LoVo (cell line): ENCODE data around the gene ZNF764.
"Not testable (repeated sequence)": the region's sequence is repeated elsewhere in the genome, so short reads cannot be mapped to it uniquely, and the experiment has no call there.

Experiments
- DNase-seq: peaks from one replicate; pipeline ENCODE4 v3.0.0-alpha.2; 2016; ENCODE audit warnings: low spot score

ZNF764 gene

GRCh38 chr16:30557957-30558788 lies at the start of gene ZNF764:
TSS of gene ZNF764 (minus strand) at chr16:30558374. CDS start at chr16:30558182, 192 bp downstream.
- DNase-seq: peak; percentile 98

- DNase-seq: no peak
These were observed 47.8 kb upstream of the ZNF764 start for GRCh38 chr16:30606004-30606403.

GRCh38 chr16:30605158-30605557 lies 47.0 kb upstream of the ZNF764 start:
- no peak for DNase-seq

GRCh38 chr16:30604316-30604947 lies 46.3 kb upstream of the ZNF764 start:
- DNase-seq: no peak

- no peak for DNase-seq
These were observed 45.8 kb upstream of the ZNF764 start for GRCh38 chr16:30603945-30604315.

GRCh38 chr16:30602616-30603277 lies 44.6 kb upstream of the ZNF764 start:
- no peak for DNase-seq

- no peak for DNase-seq
These were observed 43.8 kb upstream of the ZNF764 start for GRCh38 chr16:30601966-30602365.

GRCh38 chr16:30600929-30601328 lies 42.8 kb upstream of the ZNF764 start:
- no peak for DNase-seq

- DNase-seq: no peak
These were observed 42.0 kb upstream of the ZNF764 start for GRCh38 chr16:30600215-30600614.

- no peak for DNase-seq
These were observed 34.7 kb upstream of the ZNF764 start for GRCh38 chr16:30592871-30593270.

GRCh38 chr16:30590869-30591268 lies 32.7 kb upstream of the ZNF764 start:
- DNase-seq: not testable (repeated sequence)

- not testable (repeated sequence) for DNase-seq
These were observed 31.4 kb upstream of the ZNF764 start for GRCh38 chr16:30589582-30589981.

- DNase-seq: no peak
These were observed 30.5 kb upstream of the ZNF764 start for GRCh38 chr16:30588651-30589050.

GRCh38 chr16:30585400-30586191 lies 27.4 kb upstream of the ZNF764 start, which contains the start of gene ZNF785:
TSS of gene ZNF785 (minus strand) at chr16:30585697. CDS start at chr16:30585611, 86 bp downstream.
- DNase-seq: peak; percentile 98

- no peak for DNase-seq
These were observed 26.8 kb upstream of the ZNF764 start for GRCh38 chr16:30585022-30585399.

- DNase-seq: no peak
These were observed 24.6 kb upstream of the ZNF764 start for GRCh38 chr16:30582611-30583340.

GRCh38 chr16:30581457-30581856 lies 23.3 kb upstream of the ZNF764 start:
- no peak for DNase-seq

GRCh38 chr16:30574678-30575077 lies 16.5 kb upstream of the ZNF764 start:
- DNase-seq: no peak

GRCh38 chr16:30571445-30572322 lies 13.5 kb upstream of the ZNF764 start, which contains the start of gene ZNF688:
TSS of gene ZNF688 (minus strand) at chr16:30571714. CDS start at chr16:30571629, 85 bp downstream.
- DNase-seq: peak; percentile 95
